Embryonic facial prominence (tissue), 1 donor: ENCODE results near the gene TSG101.

Source experiments
- DNase-seq: peaks from one replicate; pipeline ENCODE4 v3.0.0-alpha.2; 2016; ENCODE audit errors: extremely low spot score

TSG101 gene

DNA sequence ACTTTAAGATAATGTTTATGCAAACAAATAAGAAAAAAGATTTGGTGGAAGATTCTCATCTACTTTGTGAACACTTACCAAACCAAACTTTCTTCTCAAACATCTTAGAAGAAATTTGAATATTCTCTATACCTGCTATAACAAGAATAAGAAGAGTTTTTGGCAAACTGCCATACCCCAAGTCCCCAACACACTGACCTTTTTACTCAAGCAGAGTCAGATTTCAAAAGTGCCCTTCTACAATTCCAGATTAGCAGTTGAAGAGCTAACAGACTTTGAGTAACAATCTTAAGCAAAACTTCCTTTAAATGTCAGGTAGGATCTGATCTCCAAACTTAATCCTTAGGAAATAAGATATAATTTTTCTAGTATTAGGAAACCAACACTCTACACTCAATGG is 33.9 kb downstream of the TSG101 start:
- no peak for DNase-seq

DNA sequence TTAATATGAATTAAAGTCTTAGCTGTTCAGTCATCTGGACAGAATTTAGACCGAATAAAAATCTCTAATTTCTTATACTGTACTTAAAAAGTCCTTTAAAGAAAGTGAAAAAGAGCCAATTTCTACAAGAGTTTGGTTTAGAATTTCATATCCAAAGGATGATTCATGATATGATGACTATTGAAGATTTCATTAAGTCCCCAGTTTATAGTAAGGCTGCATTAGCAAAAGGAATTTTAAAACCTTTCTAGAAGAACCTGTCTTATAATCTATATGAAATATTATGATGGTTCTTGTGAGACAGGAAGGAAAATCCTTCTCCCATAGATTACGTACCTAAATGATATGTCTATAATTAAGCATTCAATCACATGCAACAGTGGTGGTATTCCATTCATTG is 34.8 kb downstream of the TSG101 start:
- DNase-seq, result no peak

DNA sequence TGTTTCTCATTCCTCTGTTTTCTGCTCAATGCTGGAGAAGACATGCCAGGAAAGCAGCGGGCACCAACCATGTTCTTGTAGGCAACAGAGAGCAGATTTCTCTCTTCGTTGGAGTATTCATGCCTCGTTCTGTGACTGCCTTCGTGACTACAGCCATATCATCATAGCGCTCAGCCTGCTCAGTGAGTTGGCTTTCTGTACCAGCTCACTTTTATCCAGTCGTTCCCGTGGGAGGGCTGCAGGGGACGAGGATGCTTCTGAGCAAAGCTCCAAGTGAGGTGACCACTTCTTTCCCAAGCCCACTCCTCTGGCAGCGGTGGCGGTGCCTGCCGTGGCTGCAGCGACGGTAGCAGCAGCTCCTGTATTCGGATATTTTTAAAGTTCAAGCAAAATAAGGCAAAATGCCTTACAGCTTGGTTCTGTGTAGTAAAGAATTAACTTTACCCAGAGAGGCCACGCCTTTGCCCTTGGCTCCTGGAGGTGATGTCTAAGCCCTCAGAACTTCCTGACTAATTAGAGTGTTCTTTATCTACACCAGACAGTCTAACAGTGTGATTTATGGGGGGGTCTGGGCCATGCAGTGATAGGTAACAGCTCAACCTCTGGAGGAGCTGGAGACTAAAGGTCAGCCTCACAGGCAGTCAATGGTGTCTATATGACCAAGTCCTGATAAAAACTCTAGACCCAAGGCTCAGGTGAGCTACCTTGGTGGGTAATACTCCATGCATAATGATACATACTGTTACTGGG is 35.8 kb downstream of the TSG101 start:
- DNase-seq, result no peak

DNA sequence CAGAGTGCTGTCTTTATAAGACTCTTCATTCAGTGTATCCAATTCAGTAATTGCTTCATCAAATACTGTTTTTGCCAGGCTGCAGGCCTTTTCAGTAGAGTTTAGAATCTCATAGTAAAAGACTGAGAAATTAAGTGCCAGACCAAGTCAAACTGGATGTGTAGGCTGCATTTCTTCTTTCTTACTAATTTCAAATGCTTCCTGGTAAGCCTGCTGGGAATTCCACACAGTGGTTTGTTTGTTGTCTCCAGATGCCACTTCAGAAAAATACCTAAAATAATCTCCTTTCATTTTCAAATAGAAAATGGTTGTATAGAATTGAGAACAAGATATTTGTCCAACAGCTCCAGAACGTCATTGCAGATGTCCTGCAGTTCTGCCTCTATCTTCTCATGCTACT is 36.4 kb downstream of the TSG101 start:
- no peak for DNase-seq

DNA sequence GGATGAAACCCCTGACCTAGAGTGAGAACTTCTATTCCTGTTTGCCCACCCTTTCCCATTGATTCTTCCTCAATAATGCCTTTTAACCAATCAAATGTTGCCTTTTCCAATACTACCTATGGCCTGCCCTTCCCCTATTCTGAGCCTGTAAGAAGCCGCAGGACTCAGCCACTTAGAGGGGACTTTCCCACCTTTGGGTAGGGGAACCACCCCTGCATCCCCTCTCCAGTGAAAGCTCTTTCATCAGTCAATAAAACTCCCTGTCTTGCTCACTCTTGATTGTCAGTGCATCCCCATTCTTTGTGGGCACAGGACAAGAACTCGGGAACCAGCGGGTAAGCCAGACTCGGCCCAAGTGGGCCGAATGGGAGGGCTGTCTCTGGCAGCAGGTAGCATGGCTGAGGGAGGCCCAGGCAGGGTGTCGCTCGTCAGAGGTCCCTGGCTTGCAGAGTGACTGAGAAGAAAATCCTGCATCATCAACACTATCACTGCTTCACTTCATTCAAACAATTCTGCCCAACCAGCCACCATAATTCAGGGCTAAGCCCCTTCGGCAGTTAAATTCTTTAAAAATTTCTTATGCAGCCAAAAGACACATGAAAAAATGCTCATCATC is 40.7 kb downstream of the TSG101 start:
- DNase-seq, result no peak

DNA sequence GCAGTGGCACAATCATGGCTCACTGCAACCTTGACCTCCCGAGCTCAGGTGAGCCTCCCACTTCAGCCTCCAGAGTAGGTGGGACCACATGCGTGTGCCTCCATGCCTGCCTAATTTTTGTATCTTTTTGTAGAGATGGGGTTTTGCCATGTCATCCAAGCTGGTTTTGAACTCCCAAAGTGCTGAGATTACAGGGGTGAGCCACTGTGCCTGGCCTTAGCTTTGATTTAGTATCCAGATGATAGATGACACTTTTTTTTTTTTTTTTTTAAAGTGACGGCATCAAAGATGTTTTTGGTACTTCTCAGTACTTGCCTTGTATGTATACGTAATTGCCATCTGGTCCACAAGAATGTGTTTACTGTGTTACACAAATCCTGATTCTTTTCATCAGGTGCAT is 47.7 kb downstream of the TSG101 start:
- no peak for DNase-seq

DNA sequence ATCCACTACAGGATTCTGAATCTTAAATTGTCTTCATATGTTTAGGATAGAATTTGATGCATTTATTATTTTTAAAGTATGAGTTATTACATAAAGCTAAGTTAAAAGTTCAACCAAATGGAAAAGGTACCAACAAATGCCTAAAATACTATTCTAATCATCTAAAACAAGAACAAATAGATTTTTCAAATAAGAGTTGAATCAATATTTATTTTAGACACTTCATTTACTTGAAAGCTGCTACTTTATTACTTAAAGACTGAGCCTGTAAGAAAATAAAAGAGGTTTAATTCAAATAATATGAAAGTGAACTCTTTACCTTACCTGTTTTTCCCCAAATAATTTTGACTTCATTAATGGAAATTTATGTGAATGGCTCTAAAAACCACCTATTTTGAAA is 54.2 kb downstream of the TSG101 start:
- no peak for DNase-seq

DNA sequence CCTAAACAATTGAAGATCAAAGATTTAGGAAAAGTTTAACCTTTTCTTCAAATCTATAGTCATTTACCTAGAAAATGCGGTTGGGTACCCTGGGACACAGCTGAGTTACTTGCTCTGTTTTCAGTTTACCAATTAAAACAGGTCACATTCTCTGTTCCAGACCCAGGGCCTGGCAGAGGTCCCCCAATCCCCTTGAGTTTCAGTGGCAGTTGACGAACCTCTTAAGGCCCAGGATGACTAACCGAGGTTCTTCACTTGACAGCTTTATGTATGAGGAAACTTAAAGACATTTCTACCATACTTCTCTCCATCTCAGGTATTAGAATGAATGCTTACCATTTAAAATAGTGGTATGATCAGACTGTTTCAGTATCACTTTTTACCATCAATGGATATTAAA is 54.7 kb downstream of the TSG101 start:
- no peak for DNase-seq

DNA sequence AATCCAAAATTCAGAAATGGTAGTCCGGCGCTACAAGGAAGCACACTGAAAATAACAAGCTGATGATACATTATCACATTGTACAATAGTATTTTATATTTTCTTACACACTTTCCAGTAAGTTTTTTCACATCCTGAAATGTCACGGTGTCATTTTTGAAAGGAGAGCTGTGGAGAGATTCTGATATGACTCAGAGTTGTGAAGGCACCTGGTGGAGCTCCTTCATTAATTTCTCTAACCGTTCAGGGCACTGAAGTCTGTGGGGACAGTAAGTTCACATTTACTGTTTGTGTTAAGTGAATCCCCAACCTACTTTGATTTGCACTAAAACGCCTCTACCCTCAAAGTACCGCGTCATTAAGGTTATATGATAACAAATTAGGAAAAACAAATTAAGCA is 57.8 kb downstream of the TSG101 start:
- DNase-seq, result no peak

DNA sequence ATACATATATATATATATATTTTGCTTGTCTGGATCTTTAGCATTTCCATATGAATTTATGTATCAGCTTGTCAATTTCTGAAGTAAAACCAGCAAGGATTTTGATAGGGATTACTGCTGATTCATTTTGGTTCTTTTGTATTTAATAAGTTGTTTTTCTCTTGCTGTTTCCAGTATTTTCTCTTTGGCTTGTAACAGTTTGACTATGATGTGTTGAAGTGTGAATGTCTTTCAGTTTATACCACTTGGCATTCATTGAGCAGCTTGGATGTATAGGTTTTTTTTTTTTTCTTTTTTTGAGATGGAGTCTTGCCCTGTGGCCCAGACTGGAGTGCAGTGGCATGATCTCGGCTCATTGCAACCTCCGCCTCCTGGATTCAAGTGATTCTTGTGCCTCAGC is 58.7 kb downstream of the TSG101 start:
- no peak for DNase-seq

DNA sequence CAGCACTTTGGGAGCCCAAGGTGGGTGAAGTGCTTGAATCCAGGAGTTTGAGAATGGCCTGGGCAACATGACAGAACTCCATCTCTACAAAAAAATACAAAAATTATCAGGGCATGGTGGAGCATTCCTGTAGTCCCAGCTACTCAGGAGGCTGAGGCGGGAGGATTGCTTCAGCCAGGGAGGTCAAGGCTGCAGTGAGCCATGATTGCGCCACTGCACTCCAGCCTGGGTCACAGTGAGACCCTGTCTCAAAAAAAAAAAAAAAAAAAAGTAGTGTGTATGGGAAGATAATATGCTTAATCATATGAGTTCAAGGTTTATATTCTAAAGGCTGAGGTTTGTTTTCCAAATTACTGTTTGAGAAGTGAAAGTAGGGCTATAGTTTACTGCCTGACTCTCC is 60.3 kb downstream of the TSG101 start:
- no peak for DNase-seq

DNA sequence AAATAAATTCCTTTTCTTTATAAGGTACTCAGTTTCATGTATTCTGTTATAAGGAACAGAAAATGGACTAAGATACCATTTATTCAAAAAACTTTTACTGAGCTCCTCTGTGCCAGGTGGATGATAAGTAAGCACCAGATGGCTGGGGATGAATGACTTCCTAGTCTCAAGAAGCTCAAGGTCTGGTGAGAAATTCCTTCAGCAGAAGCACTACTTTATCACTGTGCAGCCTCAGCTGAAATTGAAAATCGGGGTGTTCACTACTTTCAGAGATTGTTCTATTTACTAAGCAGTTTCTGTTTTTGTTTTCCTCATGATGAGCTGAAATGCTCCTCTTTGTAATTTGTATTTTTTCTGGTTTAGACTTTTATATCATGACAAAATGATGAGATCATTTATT is 63.3 kb downstream of the TSG101 start:
- no peak for DNase-seq

DNA sequence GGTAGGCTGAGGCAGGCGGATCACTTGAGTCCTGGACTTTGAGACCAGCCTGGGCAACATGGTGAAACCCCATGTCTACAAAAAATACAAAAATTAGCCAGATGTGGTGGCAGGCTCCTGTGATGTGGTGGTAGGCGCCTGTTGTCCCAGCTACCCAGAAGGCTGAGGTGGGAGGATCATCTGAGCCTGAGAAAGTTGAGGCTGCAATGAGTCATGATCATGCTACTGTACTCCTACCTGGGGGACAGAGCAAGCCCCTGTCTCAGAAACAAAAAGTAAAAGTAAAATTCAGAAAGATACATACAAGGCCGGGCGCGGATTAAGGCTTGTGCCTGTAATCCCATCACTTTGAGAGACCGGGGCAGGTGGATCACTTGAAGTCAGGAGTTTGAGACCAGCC is 64.8 kb downstream of the TSG101 start:
- DNase-seq, result no peak

DNA sequence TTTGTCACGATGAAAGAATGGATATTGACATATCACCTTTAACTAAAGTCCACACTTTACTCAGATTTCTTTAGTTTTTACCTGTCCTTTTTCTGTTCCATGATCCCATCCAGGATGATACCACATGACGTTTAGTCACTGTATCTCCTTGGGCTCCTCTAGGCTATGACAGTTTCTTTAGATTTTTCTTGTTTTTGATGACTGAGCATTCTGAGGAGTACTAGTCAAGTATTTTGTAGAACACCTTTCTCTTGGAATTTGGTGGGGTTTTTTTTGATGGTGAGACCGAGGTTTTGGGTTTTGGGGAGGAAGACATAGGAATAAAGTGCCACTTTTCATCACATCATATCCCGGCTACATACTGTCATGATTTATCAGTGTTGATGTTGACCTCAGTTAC is 67.1 kb downstream of the TSG101 start:
- no peak for DNase-seq

DNA sequence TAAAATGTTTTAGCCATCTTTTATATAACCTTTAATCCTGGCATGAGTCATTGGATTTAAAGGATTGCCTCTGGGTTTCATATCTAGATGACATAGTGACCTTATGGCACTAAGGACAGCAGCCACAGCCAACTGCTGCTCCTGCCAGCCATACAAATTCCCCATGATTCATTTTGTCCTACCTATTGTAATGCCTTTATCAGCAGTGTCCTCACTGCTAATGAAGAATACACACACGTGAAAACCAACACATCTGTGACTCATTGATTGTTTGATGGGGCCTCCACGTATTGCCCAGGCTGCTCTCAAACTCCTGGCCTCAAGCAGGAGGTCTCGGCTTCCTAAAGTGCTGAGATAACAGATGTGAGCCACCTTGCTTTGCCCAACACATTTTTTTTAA is 69.3 kb downstream of the TSG101 start:
- DNase-seq, result no peak

DNA sequence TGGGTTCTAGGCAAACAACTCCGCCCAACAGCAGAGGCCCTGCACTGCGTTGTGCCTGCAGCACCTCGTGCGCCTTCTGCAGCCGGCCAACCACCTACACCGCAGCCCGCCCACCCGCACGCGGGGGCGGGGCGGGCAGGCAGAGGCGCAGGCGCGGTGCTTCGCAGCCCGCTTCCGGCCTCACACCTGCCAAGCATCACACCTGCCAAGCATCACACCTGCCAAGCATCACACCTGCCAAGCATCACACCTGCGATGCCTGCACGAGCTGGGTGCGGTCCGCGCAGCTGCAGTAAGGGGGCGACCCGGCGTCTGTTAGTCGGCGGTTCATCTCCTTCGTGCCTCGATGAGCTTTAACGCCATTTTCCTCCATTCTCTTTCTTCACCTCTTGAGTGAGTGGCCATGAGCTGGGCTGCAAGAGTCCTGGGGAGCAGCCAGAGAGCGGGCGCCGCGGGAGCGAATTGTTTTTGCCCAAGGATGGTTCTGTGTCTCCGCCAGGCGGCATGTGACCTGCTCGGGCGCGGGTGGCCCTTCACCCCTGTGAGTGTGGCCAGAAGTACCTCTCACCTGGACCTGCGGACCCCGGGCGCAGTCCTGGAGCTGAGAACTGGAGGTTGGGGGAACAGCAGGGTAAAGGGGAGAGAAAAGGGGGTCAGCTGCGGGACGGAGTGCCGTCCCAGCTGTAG is 70.9 kb downstream of the TSG101 start, which contains the start of gene LDHAL6A:
TSS of gene LDHAL6A (plus strand) at position 171 of the 687 bp plus-strand sequence. CDS start 825 bp downstream, outside the sequence.
- DNase-seq, result no peak

DNA sequence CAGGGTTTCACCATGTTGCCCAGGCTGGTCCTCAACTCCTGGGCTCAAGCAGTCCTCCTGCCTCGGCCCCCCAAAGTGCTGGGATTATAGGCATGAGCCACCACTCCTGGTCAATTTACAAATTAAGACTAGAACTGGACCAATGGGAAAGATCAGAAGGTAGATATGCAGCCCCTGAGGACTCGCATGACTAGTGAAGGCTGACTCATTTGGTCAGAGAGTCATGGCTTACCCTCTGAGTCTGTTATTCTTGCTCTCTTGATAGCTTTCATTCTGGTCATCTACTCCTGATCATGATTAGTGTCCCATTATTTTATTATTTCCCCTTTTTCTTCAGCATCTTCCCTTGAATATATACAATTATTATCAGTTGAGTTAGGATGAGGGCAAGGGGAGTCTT is 73.8 kb downstream of the TSG101 start:
- no peak for DNase-seq

DNA sequence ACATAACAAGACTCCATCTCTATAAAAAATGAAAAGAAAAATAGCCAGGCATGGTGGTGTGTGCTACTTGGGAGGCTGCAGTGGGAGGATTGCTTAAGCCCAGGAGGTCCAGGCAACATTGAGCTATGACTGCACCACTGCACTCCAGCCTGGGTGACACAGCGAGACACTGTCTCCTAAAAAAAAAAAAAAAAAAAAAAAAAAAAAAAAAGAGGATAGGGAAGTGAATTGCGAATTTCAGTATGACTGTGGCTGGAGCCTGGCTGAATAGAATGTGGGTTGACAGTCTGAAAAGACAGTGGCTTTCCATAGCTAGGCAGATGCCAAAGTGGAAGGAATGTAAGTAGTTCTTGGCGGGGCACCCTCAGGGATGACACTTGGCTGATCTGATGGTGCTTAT is 77.5 kb downstream of the TSG101 start:
- no peak for DNase-seq

DNA sequence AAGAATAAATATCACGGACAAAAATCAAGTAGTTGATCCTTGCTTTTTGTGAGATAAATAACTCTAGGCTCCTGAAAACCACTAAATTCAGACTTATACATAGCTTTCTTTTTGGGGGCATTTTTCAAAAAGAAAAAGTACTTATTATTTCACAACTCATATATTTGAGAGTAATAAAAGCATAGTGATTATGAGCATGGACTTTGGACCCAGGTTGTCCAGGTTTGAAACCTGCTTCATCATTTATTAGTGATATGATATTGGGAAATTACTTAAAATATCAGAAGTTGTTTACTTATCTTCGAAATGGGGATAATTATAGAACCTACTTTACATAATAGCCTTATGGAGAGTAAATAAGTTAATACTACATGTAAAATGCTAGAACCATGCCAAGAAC is 88.1 kb downstream of the TSG101 start:
- no peak for DNase-seq
